HG03521 (cell line): ENCODE measurements around the gene POU2F2.
A peak's percentile ranks its signal among the peaks of the same experiment; 100 is the strongest.

Experiments
- ATAC-seq: cut with Tn5 transposase; IDR thresholded peaks from one replicate; pipeline ENCODE4 v1.9.1; 2021; ENCODE audit warnings: mild to moderate bottlenecking, moderate library complexity; ENCODE audit not compliant: unreplicated experiment

Gene POU2F2

GRCh38 chr19:42132030-42132628, at the start of gene POU2F2:
POU2F2 (minus strand) TSS chr19:42132446; CDS start chr19:42132411, 35 bp downstream.
- ATAC-seq, result peak; percentile 32

DNA sequence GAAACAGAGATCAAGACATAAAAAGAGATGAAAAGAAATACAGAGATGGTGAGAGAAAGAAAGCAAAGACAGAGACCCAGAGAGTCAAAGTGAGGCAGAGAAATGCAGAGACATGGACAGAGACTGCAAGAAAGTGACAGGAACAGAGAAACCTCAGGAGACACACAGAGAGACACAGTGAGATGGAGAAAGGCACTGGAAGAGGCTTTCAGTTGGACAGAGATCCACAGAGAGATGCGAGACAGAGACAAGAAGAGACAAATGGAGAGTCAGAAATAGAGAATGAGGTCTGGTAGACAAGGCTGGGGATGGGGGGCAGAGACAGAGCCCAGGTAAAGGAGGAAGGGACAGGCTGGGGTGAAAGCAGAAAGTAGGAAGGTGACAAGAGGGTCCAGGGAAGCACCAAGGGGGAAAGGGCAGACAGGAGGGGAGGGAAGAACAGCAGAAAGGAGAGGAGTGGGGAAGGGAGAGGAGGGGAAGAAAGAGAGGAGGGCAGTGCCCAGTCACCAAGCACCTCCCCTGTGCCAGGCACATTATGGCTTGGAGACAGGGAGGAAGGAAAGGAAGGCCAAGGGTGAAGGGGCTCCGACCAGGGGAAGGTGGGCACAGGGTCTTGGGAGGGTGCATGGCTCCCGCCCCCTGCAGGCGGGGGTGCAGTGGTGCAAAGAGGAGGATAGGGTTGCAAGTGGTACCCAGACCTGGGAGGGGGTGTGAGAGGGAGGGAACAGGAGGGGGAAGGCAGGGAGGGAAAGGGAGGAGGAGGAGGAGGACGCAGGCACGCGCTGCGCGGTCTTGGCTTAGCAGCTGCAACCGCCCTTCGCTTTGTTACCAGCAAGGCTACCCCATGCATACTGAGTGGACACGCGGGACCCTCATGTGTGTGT, 46.8 kb upstream of the POU2F2 start:
- ATAC-seq, result no peak

DNA sequence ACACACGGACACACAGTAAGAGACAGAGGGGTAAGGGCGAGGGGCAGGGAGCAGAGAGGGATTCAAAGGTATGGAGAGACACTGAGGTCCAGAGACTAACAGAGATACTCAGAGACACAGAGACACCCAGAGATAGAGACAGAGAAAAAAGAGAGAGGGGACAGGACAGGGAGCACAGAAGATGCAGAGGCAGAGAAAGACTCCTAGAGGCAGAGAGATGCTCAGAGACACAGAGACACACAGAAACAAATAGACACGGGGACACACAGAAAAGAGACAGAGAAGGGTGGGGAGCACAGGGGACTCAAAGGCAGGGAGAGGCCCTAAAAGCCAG, 45.4 kb upstream of the POU2F2 start:
- no peak for ATAC-seq

DNA sequence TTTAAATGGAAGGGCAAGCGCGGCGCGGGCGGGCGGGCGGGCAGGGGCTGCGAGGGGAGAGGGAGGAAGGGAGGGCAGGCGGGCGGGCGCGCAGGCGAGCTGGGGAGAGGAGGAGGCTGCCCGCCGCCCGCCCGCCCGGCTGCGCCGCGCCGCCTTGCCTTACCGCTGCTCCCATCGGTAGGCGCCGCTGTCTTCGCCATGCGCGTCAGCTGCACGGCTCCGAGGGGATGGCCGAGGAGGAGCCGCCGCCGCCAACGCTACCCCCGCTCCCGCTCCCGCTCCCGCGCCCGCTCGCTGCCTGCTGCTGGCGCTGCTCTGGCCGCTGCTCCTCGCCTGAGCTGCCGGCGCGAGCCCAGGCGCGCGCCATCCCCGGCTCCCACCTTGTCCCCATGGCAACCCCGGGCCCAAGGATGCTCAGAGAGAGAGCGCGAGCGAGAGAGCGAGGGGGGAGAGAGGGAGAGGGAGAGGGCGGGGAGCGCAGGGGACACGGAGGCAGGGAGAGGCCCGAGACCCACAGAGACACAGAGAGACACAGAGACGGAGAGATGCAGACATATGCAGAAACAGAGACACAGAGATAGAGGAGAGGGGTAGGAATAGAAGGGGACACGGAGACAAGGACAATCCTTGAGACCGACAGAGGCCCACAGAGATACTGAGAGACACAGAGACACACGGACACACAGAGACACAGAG, 44.9 kb upstream of the POU2F2 start:
- ATAC-seq, result no peak

DNA sequence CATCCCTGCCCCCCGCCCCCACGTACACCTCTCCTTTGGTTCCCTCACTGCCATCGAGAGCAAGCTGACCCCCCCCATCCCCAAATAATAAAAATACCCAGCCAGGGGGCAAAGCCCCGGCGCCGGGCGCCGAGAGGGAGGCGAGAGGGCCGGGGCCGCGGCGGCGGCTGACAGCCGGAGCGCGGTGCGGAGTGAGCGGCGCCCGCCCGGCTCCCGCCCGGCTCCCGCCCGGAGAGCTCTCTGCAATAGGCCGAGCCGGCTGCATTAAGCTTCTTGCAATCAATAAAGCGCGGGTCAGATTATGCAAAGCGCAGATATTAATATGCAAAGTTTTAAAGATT, 44.4 kb upstream of the POU2F2 start:
- no peak for ATAC-seq

- no peak for ATAC-seq
These were observed 43.9 kb upstream of the POU2F2 start for GRCh38 chr19:42175952-42176648.

DNA sequence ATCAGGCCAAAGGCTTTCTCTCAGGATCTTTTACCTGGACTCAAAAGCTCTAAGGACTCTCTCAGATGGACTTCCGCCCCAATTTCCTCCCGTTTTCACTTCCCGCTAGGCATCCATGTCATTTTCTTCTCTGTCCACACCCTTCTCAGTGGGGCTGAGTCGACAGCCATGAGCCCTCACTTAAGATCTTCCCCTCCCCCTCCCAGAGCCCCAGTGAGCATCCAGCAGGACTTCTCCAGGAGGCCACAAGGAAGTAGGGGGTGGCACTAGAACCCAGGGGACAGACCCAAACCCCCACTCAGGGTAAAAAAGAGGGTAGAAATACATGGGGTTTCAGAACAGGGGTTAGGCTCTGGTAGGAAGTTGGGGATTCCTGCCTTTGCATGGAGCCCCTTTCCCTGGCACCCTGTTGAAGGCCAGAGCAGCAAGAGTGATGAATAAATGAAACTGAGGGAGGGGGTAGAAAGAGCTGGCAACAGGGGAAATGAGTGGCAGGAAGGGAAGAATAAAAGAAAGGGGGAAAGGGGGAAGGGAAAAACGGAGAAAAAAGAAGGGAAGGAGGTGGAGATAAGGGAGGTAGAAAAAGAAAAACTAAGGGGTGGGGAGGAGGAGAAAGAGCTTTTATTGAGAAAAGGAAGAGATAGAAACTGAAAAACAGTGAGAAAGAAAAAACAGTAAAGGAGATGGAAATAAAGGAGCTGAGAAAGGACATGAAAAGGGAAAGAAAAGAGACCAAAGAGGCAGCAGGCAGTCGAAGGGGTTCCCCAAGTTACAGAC, 42.9 kb upstream of the POU2F2 start:
- no peak for ATAC-seq

DNA sequence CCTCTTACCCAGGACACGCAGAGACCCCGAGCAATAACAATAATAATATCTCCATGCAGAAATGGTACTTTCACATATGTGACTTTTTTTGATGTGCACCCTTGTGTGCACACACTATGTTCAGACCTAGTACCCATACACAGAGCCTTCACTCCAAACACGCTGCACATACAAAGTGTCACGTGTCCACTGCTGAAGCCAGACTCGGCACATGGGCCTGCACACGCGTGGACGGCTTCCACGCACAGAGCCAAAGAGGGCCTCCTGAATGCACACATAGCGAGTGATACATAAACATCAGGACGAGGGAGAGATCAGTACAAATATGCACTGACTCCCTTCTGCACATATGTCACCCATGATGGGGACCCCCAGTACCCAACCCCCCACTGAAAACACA, 41.9 kb upstream of the POU2F2 start:
- ATAC-seq, result no peak

- ATAC-seq, result no peak
These were observed 41.4 kb upstream of the POU2F2 start for GRCh38 chr19:42173695-42174094.

GRCh38 chr19:42172261-42172660, 40.0 kb upstream of the POU2F2 start:
- no peak for ATAC-seq

DNA sequence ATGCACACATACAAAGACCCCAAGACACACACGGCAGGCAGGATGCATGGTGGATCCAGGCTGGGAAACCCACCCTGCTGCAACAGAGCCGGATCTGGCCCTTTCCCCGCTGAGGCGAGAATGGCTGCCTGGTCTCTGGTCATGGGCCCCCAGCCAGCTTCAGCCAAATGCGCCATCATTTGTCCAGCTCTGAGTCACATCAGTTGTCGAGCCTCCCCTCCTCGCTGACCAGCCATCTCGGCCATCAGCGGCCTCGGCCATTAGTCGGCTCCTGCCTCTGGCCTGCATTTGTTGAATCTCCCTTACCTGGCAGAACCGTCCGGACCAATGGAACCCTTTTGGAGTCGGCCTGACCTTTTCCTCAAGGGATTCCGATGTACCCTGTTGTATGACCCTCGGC, 38.5 kb upstream of the POU2F2 start:
- no peak for ATAC-seq

DNA sequence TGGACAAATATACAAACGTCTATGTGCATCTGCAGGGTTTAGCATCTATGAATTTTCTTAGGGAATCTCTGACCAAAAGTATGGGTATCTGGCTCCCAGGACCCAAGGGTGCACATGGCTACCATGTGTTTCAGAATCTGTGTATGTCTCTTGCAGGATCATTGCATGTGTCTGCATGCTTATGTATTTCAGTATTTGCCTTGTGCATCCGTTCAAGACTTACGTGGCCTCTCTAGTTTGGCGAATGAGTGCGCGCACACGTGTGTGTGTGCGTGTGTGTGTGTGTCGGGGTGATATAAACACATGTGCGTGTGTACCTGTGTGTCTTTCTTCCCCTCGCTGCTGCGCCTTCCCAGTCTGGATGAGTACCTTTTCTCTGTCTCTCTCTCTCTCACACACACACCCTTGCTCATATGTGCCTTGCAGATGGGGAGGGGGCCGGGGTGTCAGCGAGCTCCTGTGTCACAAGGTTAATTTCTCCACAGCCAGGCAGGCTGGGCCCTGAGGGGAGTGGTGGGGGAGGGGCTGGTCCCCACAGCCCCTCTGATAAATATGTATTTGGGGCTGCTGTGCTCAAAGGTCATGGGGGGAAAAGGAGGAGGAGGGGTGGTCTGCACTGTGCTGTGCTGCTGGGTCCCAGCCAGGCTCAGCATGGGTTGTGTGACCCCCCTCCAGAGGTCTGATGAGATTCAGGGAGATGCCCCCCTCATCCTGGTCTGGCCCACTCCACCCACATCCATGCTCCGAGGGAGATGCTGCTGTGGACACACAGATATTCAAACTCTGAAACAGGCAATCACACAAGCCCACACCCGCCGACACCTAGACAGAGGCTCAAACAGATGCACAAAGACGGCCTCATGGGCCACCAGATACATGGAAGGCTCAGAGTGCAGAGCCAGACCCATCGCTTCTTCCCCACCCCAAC, 37.5 kb upstream of the POU2F2 start:
- ATAC-seq, result no peak

DNA sequence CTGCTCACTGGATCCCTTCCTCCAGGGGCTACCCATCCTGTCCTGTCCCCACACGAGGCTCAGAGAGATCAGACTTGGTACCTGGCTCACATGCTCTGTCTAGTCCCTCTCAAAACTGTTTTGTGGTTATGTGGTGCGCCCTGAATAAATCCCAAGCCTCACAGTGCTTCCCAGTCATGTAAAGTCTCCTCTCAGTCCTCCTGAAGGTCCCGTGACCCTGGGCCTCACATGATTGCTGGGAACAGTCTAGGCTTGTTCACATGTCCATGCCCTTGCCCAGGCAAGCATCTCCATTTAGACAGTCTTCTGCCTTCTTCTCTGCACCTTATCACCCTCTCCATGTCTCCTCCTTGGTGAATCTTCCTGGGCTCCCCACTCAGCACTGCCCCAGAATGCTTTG, 36.0 kb upstream of the POU2F2 start:
- no peak for ATAC-seq

- no peak for ATAC-seq
These were observed 34.1 kb upstream of the POU2F2 start for GRCh38 chr19:42166316-42166715.

DNA sequence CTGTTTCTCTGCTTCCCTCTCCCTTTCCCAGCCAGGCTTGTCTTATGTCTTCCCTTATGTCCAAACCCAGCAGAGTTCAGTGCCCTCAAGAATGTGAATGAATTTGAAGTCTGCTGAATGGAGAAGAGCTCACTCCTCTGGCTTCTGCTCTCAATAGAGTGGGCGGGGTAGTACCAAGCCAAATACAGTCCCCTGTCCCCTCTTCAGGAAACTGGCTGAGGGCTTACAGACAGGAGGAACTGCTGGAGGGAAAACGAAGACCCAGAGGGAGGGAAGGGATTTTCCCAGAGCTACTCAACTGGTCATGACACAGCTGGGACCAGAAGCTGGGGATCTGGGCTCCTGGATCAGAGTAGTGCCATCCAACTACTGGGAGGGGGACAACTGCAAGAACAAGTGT, 32.9 kb upstream of the POU2F2 start:
- ATAC-seq, result no peak

GRCh38 chr19:42161616-42162263, 29.5 kb upstream of the POU2F2 start:
- no peak for ATAC-seq

DNA sequence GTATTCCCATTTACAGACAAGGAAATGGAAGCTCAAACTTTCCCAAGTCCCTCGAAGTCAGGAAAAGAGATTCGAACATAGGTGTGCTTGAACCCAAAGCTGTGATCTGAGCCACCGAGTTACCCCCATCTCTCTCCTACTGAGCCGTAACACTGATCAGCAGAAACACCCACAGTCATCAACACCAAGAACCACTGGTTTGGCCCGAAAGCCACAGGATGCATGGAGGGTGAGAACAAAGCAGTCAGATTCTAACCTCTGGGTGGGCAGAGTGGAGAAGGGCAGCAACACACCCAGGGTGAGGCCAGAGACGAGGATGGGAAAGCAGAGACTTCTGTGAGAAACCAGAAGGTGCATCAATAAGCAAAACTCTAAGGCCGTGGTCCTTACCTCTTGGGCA, 27.7 kb upstream of the POU2F2 start:
- ATAC-seq, result no peak

- ATAC-seq, result no peak
These were observed 26.7 kb upstream of the POU2F2 start for GRCh38 chr19:42158926-42159325.

DNA sequence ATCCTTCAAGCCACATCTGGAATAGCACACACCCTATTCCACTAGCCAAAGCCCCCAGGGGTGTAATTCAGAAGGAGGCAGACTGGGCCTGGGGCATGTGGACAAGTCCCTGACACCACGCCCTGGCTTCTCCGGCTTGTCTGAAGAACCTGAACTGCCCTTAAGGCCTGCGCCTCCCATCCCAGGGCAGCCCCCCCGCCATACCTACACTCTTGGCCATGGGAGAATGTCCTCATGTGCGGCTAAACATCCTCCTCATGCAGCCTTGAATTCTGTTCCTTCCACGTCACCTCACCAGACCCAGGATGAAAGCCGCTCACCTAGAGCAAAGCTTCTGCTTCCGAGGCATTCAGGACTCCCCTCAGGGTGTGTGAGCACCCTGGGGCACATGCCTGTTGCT, 24.3 kb upstream of the POU2F2 start:
- ATAC-seq, result no peak
